Smooth muscle cell of the brain vasculature (primary cell): ENCODE measurements around the gene TUFM.

Source experiments
- DNase-seq: peaks from one replicate; pipeline ENCODE4 v3.0.0-alpha.2; 2012; ENCODE audit warnings: low read depth, low spot score

Gene TUFM

GRCh38 chr16:28802235-28803019 lies 43.7 kb downstream of the TUFM start:
- peak; percentile 61 for DNase-seq
